HG03066 (cell line): Measurements from ENCODE around the gene WNT9B.

Experiments used
- ATAC-seq: cut with Tn5 transposase; IDR thresholded peaks from one replicate; pipeline ENCODE4 v1.9.1; 2021; ENCODE audit warnings: low read depth; ENCODE audit not compliant: unreplicated experiment

WNT9B gene

GRCh38 chr17:46878055-46878454 is 26.7 kb downstream of the WNT9B start:
- no peak for ATAC-seq

DNA sequence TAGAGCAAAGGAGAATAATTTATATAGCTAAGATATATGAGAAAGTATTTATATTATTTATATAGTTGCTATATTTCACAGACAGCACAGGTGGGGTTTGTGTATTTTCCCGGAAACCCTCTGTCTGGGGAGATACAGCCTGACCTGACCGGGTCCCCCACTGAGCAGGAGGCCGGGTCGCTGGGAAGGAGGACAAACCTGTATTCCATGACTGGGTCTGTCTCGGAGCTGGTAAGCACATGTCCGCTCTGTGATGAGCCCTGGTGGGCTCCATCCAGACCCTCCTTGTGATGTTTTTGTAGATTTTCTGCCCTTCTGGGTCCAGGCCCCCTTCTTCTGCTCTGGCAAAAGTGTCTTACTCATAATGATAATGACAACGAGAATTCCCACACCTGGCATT is 27.7 kb downstream of the WNT9B start:
- ATAC-seq: no peak

DNA sequence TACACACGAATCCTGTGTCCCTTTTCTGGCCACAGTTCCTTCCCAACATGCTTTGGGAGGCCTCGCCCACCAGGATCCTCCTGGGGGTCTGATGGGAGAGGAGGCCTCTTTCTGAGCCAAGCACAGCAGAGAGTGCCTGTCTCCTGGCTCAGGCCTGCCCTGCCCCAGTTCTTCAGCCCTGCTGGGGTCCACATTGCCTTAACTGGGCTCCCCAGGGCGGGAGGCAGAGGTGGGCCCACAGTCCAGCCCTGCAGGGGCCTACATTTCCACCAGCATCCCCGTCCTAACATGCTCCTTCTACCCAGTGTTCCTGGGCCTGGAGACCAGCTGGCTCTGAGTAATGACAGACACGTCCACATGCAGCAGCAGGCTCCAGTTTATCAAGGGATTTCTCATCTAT is 29.6 kb downstream of the WNT9B start:
- ATAC-seq: no peak

DNA sequence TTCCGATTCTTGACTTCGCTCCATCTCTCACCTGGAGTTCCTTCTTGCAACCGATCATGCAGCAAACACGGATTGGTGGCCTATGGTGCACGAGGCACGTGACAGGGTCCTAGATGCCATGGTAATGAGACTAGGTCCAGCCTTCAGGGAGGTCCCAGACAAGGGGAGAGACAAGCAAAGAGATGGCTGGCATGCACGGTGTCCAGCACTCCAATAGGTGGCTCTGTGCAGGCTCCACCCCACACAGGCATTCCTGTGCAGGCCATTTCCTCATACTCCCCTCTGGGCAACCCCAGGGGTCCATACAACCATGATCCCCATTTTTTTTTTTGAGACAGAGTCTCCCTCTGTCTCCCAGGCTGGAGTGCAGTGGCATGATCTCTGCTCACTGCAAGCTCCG is 31.3 kb downstream of the WNT9B start:
- ATAC-seq: no peak

DNA sequence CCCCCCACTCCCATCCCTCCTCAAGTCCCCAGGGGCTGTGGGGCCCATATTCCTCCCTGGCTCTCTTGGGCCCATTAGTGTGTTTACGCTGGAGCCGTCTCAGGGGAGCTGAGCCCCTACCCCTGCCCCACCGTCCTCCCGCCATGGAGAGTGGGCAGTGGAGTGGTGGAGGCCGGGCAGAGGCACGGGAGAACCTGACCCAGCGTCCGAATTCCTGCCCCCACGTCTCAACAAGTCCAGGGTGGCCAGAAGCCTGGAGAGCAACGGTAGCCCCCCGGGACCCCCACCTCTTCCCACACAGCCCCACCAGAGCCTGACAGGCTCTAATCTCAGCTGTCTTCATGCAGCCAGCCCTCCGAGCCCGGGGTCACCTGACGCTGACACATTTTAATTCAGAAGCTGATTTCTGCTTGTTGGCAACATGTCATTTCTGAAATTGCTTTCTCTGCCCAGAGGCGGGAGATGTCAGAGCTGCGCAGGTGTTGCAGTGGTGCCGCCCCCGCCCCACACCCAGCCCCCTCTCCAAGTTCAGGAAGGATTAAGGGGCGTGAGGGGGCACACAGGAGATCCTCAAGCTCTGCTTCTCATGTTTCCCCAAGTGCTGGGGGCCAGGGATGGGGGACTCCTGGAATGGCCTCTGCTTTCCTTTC is 32.6 kb downstream of the WNT9B start:
- ATAC-seq: no peak

DNA sequence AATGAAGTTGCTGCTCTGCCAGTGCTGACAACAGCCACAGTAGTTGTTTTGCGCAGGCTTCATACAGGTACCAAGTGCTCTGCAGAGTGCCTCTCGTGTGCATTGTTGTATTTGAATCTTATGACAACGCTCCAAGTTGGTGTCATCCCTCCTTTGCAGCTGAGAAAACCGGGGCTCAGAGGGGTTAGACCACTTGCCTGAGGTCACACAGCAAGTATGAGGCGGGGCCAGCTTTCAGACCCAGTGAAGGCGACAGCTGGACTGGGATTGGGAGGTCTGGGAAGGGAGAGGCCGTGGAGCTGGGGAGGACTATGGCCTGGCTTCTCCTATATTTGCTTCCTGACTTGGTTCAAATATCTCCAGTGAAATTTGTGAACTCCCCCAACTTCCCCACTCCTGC is 33.2 kb downstream of the WNT9B start:
- no peak for ATAC-seq

DNA sequence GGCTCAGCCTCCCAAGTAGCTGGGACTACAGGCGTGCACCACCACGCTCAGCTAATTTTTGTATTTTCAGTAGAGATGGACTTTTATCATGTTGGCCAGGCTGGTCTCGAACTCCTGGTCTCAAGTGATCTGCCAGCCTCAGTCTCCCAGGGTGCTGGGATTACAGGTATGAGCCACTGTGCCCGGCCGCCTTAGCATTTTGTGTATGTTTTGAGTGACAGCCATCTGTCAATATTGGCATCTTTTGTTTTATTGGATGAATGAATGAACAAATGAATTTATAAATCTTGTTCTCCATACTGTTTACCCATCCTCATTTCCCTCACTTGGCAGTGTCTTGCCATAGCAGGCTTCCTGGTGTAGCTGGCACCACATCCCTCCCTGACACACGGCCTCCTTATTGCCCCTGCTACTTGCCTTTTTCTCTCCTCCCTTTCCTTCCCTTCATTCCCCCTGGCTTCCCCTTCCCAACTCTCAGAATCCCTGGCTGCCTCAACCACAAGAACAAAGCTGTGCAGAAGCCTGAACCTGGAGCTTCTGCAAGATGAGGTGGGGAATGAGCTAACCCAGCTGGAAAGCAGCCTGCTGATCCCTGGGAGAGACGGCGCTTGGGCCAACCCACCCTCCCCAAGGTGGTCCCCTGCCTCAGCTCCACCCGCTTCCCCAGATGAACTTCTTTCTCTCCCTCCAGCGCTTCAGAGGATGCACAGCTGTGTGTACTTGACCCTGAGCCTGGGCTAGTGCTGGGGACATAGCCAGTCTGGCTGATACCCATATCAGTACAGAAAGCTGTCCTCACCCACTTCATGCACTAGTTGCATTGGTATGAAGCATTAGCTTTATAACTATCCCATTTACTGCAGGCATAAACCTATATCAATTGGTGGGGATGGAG is 34.3 kb downstream of the WNT9B start:
- ATAC-seq: no peak

GRCh38 chr17:46886310-46886663 is 34.9 kb downstream of the WNT9B start:
- ATAC-seq: no peak

GRCh38 chr17:46887717-46888116 is 36.3 kb downstream of the WNT9B start:
- no peak for ATAC-seq

- ATAC-seq: no peak
Measured at GRCh38 chr17:46888727-46889126, 37.3 kb downstream of the WNT9B start.

GRCh38 chr17:46889519-46889918 is 38.1 kb downstream of the WNT9B start:
- ATAC-seq: no peak

DNA sequence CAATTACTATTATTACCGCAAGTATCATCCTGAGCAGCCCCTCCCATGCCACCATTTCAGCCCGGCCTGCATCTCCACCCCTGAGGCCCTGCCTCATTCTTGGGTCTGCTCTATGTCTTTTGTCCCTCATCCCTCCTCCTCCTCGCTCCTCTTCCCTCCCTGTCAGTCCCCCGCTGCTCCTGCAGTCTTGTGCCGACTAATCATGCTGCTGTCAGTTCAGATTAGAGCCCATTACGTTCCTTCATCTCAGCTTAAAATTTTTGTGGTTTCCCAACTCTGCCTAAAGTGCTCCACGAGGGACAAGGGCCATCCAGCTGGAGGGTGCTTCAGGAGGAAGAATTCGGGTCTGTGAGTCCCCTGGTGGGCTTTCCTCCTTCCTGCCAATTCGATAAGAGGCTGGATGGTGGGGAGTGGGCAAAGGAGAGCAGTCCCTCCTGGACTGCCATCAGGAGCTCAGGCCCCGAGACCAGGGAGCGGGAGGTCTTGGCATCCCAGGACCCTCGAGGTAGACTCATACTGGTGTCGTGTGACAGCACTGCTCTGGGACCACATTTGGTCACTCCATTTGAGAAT is 38.7 kb downstream of the WNT9B start:
- ATAC-seq: no peak

DNA sequence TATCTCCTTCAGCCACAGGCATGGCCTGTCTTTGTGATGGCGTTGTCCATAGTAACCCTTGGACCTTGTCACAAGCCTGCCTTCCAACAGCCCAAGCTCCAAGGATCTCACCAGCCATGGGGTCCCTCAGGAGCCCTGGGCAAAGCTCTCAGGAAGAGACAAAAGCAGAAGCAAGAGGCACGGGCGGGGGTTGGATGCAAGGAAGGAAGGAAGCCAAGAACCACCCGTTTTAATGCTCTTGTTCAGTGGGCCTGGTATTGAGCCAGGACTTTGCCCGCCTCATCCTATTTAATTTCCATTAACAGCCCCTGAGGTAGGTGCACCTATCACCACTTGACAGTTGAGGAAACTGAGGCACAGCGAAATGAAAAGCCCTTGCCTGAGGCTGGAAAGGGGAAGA is 39.3 kb downstream of the WNT9B start:
- no peak for ATAC-seq

GRCh38 chr17:46892192-46892703 is 40.9 kb downstream of the WNT9B start:
- ATAC-seq: no peak

GRCh38 chr17:46894024-46894423 is 42.6 kb downstream of the WNT9B start:
- no peak for ATAC-seq

DNA sequence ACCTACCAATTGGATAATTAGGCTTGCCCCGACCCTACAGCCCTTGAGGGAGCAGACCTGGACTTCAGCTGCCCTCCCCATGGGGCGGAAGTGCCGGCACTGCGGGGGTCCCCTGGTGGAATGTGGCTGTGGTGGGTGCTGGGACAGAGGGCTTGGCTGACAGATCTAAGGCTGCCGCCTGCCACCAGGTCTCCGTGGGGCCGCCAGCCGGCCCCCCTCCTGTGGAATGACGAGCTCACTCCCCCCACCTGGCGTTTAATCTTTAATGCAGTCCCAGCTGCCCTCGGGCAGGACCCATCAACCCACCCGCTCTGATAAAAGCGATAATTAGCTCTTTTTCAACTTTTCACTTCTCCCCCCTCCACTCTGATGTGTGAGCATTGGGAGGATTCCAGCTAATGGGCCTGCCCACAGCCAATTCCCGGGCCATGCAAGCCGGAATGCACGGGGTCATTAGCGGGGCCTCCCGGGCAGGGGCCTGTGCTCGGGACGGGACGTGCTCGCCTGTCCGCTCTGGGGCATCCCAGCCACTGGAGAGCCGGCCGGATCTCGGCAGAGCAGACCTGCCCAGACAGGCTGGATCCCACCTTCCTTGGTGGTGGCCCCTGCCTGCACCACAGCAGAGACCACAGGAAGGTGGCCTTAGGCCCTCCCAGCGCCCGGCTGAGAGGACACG is 43.2 kb downstream of the WNT9B start:
- no peak for ATAC-seq

DNA sequence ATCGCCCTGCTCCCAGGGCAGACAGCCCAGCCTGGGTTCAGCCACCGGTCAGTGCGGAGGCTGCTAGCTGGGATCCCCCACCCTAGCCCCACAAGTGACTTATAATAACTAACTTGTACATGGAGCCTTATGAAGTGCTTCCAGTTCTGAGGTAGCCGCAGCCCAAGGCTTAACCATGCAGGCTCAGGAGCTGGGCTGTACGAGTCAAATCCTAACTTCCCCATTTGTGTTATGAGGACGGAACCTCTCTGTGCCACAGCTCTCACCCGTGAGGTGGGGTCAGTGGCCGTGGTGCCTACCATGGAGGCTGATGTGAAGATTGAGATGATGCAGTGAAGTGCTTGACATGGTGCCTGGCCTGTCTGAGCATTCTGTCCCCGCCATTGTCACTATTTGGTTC is 43.8 kb downstream of the WNT9B start:
- ATAC-seq: no peak

DNA sequence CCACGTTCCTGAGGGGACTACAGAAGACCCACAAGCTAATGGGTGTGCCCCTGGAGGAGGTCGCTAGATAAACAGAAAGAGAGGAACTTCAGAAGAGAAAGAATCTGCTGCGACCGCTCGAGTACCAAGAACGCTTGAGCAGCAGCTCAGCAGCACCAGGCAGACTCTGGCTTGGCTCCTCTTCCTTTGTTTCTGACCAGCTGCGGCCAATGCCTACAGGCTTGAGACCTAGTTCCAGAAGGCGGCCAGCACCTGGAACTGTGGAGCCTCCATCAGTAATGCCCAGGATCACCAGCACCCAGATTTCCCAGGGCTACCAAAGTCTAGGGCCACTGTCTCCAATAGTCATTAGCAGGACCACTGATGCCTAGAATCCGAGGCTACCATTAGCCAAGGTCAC is 45.6 kb downstream of the WNT9B start:
- no peak for ATAC-seq

- ATAC-seq: no peak
Measured at GRCh38 chr17:46898364-46898763, 47.0 kb downstream of the WNT9B start.

GRCh38 chr17:46898860-46899259 is 47.5 kb downstream of the WNT9B start:
- ATAC-seq: no peak

GRCh38 chr17:46901291-46901690 is 49.9 kb downstream of the WNT9B start:
- ATAC-seq: no peak
